Posterior cingulate gyrus (tissue), 11 donors: Measurements from ENCODE around the gene IFIT3.
"Not testable (repeated sequence)": the region's sequence is repeated elsewhere in the genome, so short reads cannot be mapped to it uniquely, and the experiment has no call there.

Experiments used
- DNase-seq, 10 donors: peaks; one replicate each; pipeline versions ENCODE4 v3.0.0 to v3.0.0-alpha.2; 2020 to 2021; ENCODE audit warnings: mixed read lengths in 3 of 10
- intact Hi-C: fragments of 100-400 bp; cut with DNase I; formaldehyde crosslinking; loops from one replicate; pipeline ENCODE4 v1.15.1; 2023

Gene IFIT3

DNA sequence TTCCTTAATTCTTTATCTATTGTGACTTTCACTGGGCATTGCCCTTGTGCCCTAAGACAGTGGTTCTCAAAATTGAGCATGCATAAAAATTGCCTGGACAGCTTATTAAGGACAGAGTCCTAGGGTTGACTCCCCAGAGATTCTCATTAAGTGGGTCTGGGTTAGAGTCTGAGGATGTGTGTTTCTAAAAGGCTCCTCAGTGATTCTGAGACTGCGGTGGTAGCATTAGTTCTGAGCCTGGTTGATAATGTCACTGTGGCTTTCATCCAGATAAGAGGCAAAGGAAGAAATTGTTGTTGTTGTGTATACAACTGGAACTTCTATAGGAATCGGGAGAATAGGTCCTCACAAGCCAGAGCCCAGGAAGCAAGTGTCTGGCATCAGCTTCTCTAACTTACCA is 24.6 kb upstream of the IFIT3 start:
- intact Hi-C loops, result loop anchor here (5.0 kb wide), 1 partner anchor 34 kb away; no protein-coding TSS in a partner anchor
- no peak for DNase-seq

DNA sequence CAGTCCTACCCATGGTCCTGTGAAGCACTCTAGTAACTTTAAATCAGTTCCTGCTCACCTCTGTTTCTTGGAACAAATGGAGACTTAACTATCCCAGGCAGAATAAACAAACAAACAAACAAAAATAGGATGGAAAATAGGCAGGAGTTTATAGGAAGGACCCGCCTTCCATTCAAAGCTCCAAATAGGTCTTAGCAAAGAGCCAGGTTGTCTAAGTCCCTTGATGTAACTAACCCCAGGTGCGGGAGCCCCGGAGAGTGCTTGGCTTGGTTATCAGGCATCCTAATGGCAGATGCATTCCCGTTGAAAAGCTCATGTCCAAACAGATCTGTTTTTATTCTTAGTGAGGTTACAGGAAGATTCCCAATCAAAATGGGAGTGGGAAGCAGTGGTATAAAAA is 23.8 kb upstream of the IFIT3 start:
- no peak for DNase-seq
- intact Hi-C loops, result loop anchor here (5.0 kb wide), 1 partner anchor 33 kb away; no protein-coding TSS in a partner anchor

DNA sequence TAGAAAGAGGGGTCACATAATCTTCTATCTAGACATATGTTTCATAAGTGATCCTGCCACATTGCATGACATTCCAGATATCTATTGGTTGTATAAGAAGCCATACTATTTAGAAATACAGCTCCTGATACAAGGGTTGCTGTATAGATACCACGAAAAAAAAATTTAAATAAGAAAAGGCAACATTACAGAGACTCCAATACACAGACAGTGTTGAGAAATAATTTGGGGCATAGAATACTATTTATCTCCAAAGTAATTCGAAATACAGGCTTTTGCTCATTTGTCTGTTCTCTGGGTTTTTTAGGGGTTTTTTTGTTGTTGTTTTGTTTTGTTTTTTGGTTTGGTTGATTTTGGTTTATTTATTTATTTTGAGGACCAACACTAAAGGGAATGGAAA is 23.4 kb upstream of the IFIT3 start:
- DNase-seq, result no peak
- intact Hi-C loops, result loop anchor here (5.0 kb wide), 1 partner anchor 33 kb away; no protein-coding TSS in a partner anchor

DNA sequence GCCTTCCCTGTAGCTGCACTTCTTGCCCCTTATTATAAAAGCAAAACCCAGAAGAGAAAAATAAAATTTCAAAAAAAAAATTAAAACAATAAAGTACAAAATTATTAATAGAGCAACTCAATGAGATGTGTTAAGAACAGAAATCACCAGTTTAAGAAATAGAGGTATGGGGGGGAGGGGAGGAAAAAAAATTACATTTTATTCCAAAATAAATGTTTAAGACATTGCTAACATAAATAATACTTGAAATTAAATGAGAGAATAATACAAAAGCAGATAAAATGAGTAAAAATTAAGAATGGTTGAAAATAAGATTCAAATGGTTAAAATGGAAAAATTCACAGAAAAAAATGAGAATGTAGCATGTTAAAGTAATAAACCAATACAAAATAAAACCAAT is 22.9 kb upstream of the IFIT3 start:
- intact Hi-C loops, result loop anchor here (5.0 kb wide), 1 partner anchor 32 kb away; no protein-coding TSS in a partner anchor
- no peak for DNase-seq

DNA sequence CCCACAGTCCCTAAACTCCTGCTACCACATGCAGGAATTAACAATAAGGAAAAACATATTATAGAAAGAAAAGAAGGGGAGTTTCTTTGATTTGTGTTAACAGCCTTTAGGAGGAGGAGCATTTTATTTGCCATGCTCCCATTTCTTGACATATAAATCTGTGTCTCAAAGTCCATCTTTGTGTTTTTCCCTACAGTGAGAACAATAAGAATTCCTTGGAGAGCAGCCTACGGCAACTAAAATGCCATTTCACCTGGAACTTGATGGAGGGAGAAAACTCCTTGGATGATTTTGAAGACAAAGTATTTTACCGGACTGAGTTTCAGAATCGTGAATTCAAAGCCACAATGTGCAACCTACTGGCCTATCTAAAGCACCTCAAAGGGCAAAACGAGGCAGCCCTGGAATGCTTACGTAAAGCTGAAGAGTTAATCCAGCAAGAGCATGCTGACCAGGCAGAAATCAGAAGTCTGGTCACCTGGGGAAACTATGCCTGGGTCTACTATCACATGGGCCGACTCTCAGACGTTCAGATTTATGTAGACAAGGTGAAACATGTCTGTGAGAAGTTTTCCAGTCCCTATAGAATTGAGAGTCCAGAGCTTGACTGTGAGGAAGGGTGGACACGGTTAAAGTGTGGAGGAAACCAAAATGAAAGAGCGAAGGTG is 21.9 kb upstream of the IFIT3 start:
- DNase-seq, result no peak
- intact Hi-C loops, result no loop called here

DNA sequence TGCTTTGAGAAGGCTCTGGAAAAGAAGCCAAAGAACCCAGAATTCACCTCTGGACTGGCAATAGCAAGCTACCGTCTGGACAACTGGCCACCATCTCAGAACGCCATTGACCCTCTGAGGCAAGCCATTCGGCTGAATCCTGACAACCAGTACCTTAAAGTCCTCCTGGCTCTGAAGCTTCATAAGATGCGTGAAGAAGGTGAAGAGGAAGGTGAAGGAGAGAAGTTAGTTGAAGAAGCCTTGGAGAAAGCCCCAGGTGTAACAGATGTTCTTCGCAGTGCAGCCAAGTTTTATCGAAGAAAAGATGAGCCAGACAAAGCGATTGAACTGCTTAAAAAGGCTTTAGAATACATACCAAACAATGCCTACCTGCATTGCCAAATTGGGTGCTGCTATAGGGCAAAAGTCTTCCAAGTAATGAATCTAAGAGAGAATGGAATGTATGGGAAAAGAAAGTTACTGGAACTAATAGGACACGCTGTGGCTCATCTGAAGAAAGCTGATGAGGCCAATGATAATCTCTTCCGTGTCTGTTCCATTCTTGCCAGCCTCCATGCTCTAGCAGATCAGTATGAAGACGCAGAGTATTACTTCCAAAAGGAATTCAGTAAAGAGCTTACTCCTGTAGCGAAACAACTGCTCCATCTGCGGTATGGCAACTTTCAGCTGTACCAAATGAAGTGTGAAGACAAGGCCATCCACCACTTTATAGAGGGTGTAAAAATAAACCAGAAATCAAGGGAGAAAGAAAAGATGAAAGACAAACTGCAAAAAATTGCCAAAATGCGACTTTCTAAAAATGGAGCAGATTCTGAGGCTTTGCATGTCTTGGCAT is 21.1 kb upstream of the IFIT3 start:
- no peak for DNase-seq
- intact Hi-C loops, result no loop called here

DNA sequence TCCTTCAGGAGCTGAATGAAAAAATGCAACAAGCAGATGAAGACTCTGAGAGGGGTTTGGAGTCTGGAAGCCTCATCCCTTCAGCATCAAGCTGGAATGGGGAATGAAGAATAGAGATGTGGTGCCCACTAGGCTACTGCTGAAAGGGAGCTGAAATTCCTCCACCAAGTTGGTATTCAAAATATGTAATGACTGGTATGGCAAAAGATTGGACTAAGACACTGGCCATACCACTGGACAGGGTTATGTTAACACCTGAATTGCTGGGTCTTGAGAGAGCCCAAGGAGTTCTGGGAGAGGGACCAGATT is 20.6 kb upstream of the IFIT3 start:
- DNase-seq, result no peak
- intact Hi-C loops, result no loop called here

DNA sequence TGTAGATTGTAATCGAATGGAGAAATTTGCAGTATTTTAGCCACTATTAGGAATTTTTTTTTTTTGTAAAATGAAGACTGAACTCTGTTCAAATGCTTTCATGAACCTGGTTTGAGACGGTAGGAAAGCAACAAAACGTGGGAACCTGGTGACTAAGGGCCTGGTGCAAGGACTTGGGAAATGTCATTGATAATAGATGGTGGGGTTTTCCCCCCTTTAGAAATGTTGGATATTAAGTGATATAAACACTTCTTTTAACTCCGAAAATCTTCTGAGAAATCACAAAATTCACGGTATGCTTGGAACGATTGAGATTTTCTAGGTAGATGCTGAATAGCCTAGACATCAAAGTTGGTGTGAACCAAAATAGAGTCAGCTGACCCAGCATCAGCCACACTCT is 19.5 kb upstream of the IFIT3 start:
- intact Hi-C loops, result no loop called here
- no peak for DNase-seq

DNA sequence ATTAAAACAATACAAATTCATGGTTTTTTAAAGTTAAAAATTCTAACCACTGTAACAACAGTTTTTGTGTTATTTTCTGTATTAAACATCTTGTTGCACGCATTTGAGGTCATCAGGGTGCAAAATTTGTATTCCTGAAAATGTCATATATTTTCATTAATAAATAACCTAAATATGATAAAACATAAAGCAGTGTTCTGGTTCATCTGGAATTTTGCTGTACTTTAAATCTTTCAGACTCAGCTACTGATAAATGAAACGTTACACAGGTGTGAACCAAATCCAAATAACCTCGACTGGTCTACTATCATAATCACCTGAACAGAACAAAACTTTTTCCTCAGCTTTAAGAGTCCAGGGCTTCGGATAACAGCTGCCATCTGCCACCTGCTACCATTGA is 19.1 kb upstream of the IFIT3 start:
- no peak for DNase-seq
- intact Hi-C loops, result no loop called here

DNA sequence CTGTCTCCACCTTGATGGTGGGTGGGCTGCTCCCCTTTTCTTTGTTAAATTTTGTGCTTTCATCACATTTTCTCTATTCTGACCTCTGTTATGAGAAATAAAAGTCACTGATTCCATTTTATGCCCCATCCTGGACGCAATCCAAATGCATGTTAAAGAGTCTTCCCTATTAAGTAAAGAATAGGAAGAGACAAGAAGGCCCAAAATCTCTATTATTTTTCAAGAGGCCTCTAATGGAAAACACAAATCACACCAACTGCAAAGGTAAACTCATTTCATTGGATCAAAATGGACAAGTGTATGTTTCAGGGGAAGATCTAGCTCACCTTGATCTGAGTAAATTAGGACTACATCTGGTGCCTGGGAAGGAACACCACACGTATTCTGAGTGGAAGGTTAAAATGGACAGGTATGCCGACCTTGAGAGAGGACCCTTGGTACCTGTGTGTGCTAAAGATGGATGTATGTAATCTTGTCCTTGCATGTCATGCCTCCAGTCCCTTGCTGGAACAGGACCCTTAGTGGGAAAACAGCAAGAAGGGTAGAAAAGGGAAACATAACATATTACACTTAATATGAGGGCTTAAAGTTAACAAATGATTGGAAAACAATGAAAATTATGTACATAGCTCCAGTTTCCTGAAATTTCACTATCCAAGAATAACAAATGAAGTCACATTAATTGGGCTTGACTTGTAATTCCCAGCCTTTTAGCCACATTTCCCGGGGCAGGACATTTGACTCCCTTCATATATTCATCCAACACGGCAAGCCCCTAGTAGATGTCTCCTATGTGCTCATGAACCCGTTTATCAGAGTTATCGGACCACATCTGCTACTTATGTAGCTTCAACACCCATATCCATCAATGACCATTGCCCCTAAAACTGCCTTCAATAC is 18.4 kb upstream of the IFIT3 start:
- no peak for DNase-seq
- intact Hi-C loops, result no loop called here

DNA sequence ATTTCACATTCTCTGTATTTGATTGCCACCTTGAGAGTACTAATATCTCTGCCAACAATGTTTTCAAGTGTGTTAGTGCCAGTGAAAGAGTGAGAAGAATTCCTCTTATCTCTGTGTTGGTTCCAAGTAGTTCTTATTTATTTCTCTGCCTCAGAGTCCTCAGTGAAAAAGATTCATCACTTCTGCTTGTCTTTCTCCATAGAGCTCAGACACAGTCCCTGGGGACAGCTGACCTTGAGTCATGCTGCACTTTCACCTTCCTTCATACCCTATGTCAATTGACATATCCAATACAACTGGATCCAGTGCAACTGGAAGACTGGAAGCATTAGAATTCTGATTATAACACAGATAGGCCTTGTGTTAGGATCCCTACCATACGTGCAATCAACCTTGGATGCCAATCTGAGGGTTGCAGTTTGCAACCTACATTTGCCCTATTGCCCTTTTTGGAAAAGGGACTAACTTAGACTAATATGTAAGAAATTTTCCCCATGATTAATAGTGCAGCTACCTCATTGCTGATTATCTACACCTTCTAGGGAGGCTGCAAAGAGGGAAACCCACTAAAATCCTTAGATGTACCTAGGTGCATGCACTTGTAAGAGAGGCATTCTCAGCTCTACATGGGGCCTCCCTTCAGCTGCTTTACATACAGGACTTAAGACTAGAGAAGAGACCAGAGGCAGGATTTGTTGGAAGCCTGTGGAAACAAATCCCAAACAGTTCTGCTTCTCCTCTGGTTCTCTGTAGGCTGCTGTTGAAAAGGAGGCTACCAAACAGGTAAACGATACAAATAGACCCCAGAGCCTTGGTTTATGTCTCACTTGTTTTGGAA is 17.5 kb upstream of the IFIT3 start:
- DNase-seq, result no peak
- intact Hi-C loops, result no loop called here

DNA sequence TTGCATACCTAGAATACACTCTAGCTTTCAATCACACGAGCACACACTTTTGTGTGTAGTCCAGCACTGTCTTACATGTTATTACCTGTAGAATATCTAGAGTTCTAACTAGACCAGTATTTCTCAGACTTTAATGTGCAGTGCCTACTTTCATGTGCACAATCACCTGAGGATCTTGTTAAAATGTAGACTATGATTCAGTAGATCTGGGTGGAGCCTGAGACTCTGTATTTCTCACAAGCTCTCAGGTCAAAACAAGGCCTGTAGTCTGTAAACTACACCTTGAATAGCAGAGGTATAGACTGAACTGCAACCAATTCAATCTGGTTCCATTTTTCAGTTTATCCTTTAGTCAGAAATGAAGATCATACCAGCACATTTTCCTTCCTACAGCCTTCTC is 14.8 kb upstream of the IFIT3 start:
- intact Hi-C loops, result no loop called here
- no peak for DNase-seq

DNA sequence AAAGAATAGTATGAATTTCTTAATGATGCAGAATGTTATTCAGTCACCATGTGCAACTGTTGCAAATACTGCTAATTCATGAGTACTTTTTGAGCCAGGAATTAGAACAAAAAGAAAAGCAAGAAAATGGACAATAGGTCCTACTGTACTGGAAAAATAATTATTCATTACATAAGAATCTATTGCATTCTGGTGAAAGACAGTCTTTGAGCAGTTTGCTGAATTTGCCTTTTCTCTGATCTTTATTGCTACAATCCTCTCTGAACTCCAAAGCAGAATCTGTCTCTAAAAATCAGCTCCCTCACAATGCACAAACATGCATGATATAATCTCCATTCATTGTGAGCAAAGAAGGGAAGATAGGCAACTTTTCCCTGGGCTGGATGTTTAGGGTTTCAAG is 13.1 kb upstream of the IFIT3 start:
- no peak for DNase-seq
- intact Hi-C loops, result no loop called here

DNA sequence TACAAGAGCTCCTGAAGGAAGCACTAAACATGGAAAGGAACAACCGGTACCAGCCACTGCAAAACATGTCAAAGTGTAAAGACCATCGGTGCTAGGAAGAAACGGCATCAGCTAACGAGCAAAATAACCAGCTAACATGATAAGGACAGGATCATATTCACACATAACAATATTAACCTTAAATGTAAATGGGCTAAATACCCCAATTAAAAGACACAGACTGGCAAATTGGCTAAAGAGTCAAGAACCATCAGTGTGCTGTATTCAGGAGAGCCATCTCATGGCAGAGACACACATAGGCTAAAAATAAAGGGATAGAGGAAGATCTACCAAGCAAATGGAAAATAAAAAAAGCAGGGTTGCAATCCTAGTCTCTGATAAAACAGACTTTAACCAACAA is 9.8 kb upstream of the IFIT3 start:
- DNase-seq, intact Hi-C loops: not testable (repeated sequence)

DNA sequence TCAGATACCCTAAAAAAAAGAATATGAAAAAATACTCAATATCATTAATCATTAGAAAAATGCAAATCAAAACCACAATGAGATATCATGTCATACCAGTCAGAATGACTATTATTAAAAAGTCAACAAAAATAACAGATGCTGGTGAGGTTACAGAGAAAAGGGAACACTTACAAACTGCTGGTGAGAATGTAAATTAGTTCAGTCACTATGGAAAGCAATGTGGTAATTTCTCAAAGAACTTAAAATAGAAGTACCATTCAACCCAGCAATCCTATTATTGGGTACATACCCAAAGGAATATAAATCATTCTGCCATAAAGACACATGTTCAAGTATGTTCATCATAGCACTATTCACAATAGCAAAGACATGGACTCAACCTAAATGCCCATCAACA is 2.7 kb upstream of the IFIT3 start:
- intact Hi-C loops, DNase-seq: not testable (repeated sequence)

DNA sequence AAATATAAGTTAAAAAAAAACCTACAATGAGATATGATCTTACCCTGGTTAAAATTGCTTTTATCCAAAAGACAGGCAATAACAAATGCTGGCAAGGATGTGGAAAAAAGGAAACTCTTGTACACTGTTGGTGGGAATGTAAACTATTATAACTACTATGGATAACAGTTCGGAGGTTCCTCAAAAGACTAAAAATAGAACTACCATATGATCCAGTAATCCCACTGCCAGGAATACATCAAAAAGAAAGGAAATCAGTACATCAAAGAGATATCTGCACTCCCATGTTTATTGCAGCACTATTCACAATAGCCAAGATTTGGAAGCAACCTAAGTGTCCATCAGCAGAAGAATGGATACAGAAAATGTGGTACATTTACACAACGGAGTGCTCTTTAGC is 1.9 kb upstream of the IFIT3 start:
- DNase-seq, intact Hi-C loops: not testable (repeated sequence)

DNA sequence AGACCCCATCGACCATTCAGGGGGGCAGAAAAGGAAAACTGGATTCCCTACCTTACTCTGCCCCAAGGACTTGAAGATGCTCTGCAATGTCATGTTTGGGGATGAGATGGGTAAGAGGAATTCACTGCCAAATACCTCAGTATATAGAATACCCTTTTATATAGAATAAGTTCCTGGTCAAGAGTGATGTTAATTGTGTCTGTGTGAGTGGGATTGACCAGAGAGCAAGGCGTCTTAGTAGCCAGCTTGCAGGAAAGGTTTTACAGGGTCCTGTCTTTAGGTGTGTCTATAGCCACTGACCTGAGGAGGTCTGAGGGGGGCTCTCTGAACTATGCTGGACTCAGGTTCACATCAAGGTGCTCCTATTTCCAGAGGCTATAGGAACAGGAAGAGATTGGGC is 1.4 kb downstream of the IFIT3 start:
- DNase-seq, result no peak

DNA sequence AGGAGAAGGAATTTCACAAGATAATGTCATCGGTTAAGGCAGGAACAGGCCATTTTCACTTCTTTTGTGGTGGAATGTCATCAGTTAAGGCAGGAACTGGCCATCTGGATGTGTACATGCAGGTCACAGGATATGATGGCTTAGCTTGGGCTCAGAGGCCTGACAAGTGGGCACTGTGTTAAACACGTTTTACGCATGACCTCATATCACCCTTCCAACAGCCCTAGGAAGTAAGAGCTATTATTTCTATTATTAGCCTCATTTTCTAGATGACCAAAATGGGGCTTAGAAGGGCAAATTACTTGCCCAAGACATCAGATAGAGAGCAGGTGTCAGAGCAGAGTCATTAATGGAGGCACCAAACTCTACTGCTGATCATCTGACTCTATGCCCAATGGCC is 2.2 kb downstream of the IFIT3 start:
- intact Hi-C loops, DNase-seq: not testable (repeated sequence)

More for the DNA sequence above, 1.4 kb downstream of the IFIT3 start:
- intact Hi-C loops, result no loop called here

DNA sequence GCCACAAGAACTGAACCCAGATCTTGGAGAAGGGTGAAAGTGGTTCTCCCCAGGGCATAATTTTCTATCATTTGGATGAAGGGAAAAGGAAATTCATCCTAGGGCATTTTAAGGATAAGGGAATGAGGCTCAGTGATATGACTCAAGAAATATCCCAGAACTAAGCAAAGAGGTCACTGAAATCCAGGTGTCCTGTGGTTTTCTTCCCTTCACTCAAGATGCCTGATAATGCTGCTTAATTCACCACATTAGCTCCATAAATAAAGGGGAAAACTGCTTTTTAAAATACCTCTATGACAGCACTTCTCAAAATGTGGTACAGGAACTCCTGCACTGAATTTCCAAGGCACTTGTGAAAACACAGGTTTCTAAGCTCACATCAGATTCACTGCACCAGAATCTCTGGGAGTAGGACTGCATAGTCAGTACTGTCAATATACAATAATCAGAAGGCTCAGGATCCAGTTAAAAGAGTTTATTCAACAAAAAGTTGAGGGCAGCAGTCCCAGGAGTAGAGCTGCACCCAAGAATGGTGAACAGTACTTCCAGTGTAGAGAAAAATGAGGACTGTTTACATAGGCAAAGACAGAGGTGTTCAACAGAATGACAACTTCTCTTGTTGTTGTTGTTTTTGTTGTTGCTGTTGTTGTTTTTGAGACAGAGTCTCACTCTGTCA is 2.9 kb downstream of the IFIT3 start:
- no peak for DNase-seq
- intact Hi-C loops, result no loop called here
